H9 (cell line): ENCODE results near the gene FZD10. TPM values are rescaled to one million over a fixed set of nuclear protein-coding genes. Genes with fewer than 3 reads are reported as not detected.

Source experiments
- DNase-seq: peaks from one replicate; pipeline ENCODE4 v3.0.0-alpha.2; 2017
- H2AFZ ChIP-seq: one replicate; pipeline ENCODE4 v1.6.1; 2013; ENCODE audit warnings: mild to moderate bottlenecking, low read length, control low read depth, moderate library complexity
- H2AK5ac ChIP-seq: 2 replicates; pipeline ENCODE4 v1.6.1; 2013; ENCODE audit warnings: low read length, control low read depth, mixed read lengths; ENCODE audit not compliant: insufficient read length
- H2BK120ac ChIP-seq: one replicate; pipeline ENCODE4 v1.6.1; 2013; ENCODE audit warnings: low read depth, mild to moderate bottlenecking, low read length, control low read depth, inconsistent platforms; ENCODE audit not compliant: poor library complexity, severe bottlenecking
- H2BK12ac ChIP-seq: 2 replicates; pipeline ENCODE4 v1.6.1; 2013; ENCODE audit warnings: low read length, control low read depth, mixed read lengths, low read depth; ENCODE audit not compliant: insufficient read length
- H2BK15ac ChIP-seq: 2 replicates; pipeline ENCODE4 v1.6.1; 2013; ENCODE audit warnings: low read depth, low read length, control low read depth
- H2BK20ac ChIP-seq: one replicate; pipeline ENCODE4 v1.6.1; 2013; ENCODE audit warnings: low read depth, mild to moderate bottlenecking, low read length, control low read depth, inconsistent platforms; ENCODE audit not compliant: poor library complexity, severe bottlenecking
- H2BK5ac ChIP-seq: 2 replicates; pipeline ENCODE4 v1.6.1; 2013; ENCODE audit warnings: low read length, control low read depth, mixed read lengths; ENCODE audit not compliant: insufficient read length
- H3K14ac ChIP-seq: 2 replicates; pipeline ENCODE4 v1.6.1; 2013; ENCODE audit warnings: low read length, control low read depth; ENCODE audit not compliant: insufficient read depth
- H3K18ac ChIP-seq: 2 replicates; pipeline ENCODE4 v1.6.1; 2013; ENCODE audit warnings: low read depth, mild to moderate bottlenecking, mixed read lengths, low read length, control low read depth; ENCODE audit not compliant: insufficient read length
- H3K23ac ChIP-seq: 2 replicates; pipeline ENCODE4 v1.6.1; 2013; ENCODE audit warnings: low read length, control low read depth, mixed read lengths, low read depth; ENCODE audit not compliant: insufficient read length
- H3K23me2 ChIP-seq: 2 replicates; pipeline ENCODE4 v1.6.1; 2013; ENCODE audit warnings: low read depth, mild to moderate bottlenecking, mixed read lengths, low read length, control low read depth; ENCODE audit not compliant: insufficient read length, poor library complexity, severe bottlenecking
- H3K27ac ChIP-seq: 2 replicates; pipeline ENCODE4 v1.5.1; 2013; ENCODE audit warnings: low read length, control low read depth, mixed read lengths, low read depth; ENCODE audit not compliant: insufficient read length
- H3K27me3 ChIP-seq: 2 replicates; pipeline ENCODE4 v1.6.1; 2013; ENCODE audit warnings: low read length, control low read depth, inconsistent platforms; ENCODE audit not compliant: insufficient read depth
- H3K4ac ChIP-seq: 2 replicates; pipeline ENCODE4 v1.6.1; 2013; ENCODE audit warnings: low read depth, mild to moderate bottlenecking, control low read depth, inconsistent platforms, low read length, moderate library complexity
- H3K4me1 ChIP-seq: 2 replicates; pipeline ENCODE4 v1.6.1; 2013; ENCODE audit warnings: low read length, control low read depth, inconsistent platforms; ENCODE audit not compliant: insufficient read depth
- H3K4me2 ChIP-seq: 2 replicates; pipeline ENCODE4 v1.6.1; 2013; ENCODE audit warnings: low read length, control low read depth, mixed read lengths; ENCODE audit not compliant: insufficient read length, insufficient read depth
- H3K56ac ChIP-seq: 2 replicates; pipeline ENCODE4 v1.6.1; 2013; ENCODE audit warnings: low read depth, mild to moderate bottlenecking, mixed read lengths, low read length, control low read depth; ENCODE audit not compliant: insufficient read length
- H3K79me1 ChIP-seq: 2 replicates; pipeline ENCODE4 v1.6.1; 2013; ENCODE audit warnings: low read depth, mild to moderate bottlenecking, moderate library complexity, low read length, control low read depth, inconsistent platforms; ENCODE audit not compliant: insufficient read depth, poor library complexity, severe bottlenecking
- H3K79me2 ChIP-seq: 2 replicates; pipeline ENCODE4 v1.6.1; 2013; ENCODE audit warnings: low read length, control low read depth, inconsistent platforms; ENCODE audit not compliant: insufficient read depth
- H3K9ac ChIP-seq: 2 replicates; pipeline ENCODE4 v1.6.1; 2013; ENCODE audit warnings: low read length, control low read depth, mixed read lengths; ENCODE audit not compliant: insufficient read length; ENCODE audit errors: extremely low read depth
- H3K9me3 ChIP-seq: one replicate; pipeline ENCODE4 v1.6.1; 2013; ENCODE audit warnings: low read depth, low read length, inconsistent platforms; ENCODE audit not compliant: control insufficient read depth
- H3T11ph ChIP-seq: one replicate; pipeline ENCODE4 v1.6.1; 2013; ENCODE audit warnings: mild to moderate bottlenecking, low read length, control low read depth, inconsistent platforms
- H4K20me1 ChIP-seq: one replicate; pipeline ENCODE4 v1.6.1; 2013; ENCODE audit not compliant: control insufficient read depth, insufficient read length, insufficient read depth
- H4K5ac ChIP-seq: 2 replicates; pipeline ENCODE4 v1.6.1; 2013; ENCODE audit warnings: low read depth, mild to moderate bottlenecking, mixed read lengths, low read length, control low read depth; ENCODE audit not compliant: insufficient read length
- H4K8ac ChIP-seq: replicated peaks from 2 replicates; pipeline ENCODE4 v1.6.1; 2013; ENCODE audit warnings: low read length, control low read depth, mixed read lengths, low read depth; ENCODE audit not compliant: insufficient read length
- H4K91ac ChIP-seq: 2 replicates; pipeline ENCODE4 v1.6.1; 2013; ENCODE audit warnings: low read depth, mild to moderate bottlenecking, moderate library complexity, mixed read lengths, low read length, control low read depth; ENCODE audit not compliant: insufficient read length
- H3K27ac Mint-ChIP-seq, 3 experiments: 2 replicates in 2 of 3; 3 replicates in 1 of 3; pipeline ENCODE4 v1.8.0; 2020 to 2021; ENCODE audit warnings: mixed read lengths in 3 of 3, mild to moderate bottlenecking in 1 of 3, moderate library complexity in 1 of 3
- H3K27me3 Mint-ChIP-seq: 2 replicates; pipeline ENCODE4 v1.8.0; 2021; ENCODE audit warnings: low read depth, mild to moderate bottlenecking, moderate library complexity, mixed read lengths
- H3K36me3 Mint-ChIP-seq, 3 experiments: 2 replicates in 2 of 3; 3 replicates in 1 of 3; pipeline ENCODE4 v1.8.0; 2020 to 2021; ENCODE audit warnings: low read depth in 3 of 3, mixed read lengths in 3 of 3; ENCODE audit not compliant: insufficient read depth in 1 of 3
- H3K4me1 Mint-ChIP-seq, 2 experiments: 2 replicates each; pipeline ENCODE4 v1.8.0; 2020; ENCODE audit warnings: mixed read lengths in 2 of 2
- H3K4me3 Mint-ChIP-seq, 2 experiments: 2 replicates in 1 of 2; 3 replicates in 1 of 2; pipeline ENCODE4 v1.8.0; 2020 to 2021; ENCODE audit warnings: mild to moderate bottlenecking in 2 of 2, mixed read lengths in 2 of 2, moderate library complexity in 1 of 2
- H3K9me3 Mint-ChIP-seq, 2 experiments: 2 replicates in 1 of 2; 3 replicates in 1 of 2; pipeline ENCODE4 v1.8.0; 2020; ENCODE audit warnings: mild to moderate bottlenecking in 2 of 2, mixed read lengths in 2 of 2, moderate library complexity in 1 of 2
- WGBS: extraction: QIAGEN DNeasy Blood & Tissue Kit; methylation state at CpG from one replicate; pipeline ENCODE4 v1.1.7; 2013; ENCODE audit warnings: missing lambda C conversion rate, low lambda C conversion rate, mixed read lengths; ENCODE audit not compliant: insufficient read length; ENCODE audit errors: extremely low coverage; 5-methylcytosine and 5-hydroxymethylcytosine counted together
- total RNA-seq: library from RNA; stranded (reverse); gene quantifications from 2 replicates; pipeline ENCODE4 v1.2.1, GENCODE V29; 2021
- TF ChIP-seq, protein P1 (sequence below): fragments of 200-600 bp; sonication (generic); conservative IDR thresholded peaks from 3 replicates; pipeline ENCODE4 v1.8.0; 2021; ENCODE audit warnings: antibody characterized with exemption, mild to moderate bottlenecking

Gene FZD10
- total RNA-seq, 1 experiment from 2014 or later: 1.0 TPM

GRCh38 chr12:130195369-130195768, 33.1 kb downstream of the FZD10 start:
- no peaks in the 10 kb centered on the region for H3K9me3 ChIP-seq
- H4K8ac ChIP-seq: no peak overlapping the region
- no CpG with 5 or more reads among the region's 7 CpGs for WGBS
- H2BK12ac ChIP-seq: no peak overlapping the region
- no peak overlapping the region for H3K27ac Mint-ChIP-seq
- TF ChIP-seq, protein P1, sequence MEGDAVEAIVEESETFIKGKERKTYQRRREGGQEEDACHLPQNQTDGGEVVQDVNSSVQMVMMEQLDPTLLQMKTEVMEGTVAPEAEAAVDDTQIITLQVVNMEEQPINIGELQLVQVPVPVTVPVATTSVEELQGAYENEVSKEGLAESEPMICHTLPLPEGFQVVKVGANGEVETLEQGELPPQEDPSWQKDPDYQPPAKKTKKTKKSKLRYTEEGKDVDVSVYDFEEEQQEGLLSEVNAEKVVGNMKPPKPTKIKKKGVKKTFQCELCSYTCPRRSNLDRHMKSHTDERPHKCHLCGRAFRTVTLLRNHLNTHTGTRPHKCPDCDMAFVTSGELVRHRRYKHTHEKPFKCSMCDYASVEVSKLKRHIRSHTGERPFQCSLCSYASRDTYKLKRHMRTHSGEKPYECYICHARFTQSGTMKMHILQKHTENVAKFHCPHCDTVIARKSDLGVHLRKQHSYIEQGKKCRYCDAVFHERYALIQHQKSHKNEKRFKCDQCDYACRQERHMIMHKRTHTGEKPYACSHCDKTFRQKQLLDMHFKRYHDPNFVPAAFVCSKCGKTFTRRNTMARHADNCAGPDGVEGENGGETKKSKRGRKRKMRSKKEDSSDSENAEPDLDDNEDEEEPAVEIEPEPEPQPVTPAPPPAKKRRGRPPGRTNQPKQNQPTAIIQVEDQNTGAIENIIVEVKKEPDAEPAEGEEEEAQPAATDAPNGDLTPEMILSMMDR: no peak
- H3K79me1 ChIP-seq: no peaks in the 10 kb centered on the region
- no peak overlapping the region for H2BK5ac ChIP-seq
- H3K9me3 Mint-ChIP-seq: peaks cover 0 to 2% of the 10 kb centered on the region in 2 experiments; a peak in 2 of 5 replicates
- H3K23me2 ChIP-seq: peaks cover 3% of the 10 kb centered on the region
- no peaks in the 10 kb centered on the region for H3K27me3 ChIP-seq
- H3K4ac ChIP-seq: no peak overlapping the region
- no peak overlapping the region for H3K27ac ChIP-seq
- H3K4me1 Mint-ChIP-seq: peaks cover 7% of the 10 kb centered on the region in 2 experiments
- no peak for DNase-seq
- H2AK5ac ChIP-seq: no peak overlapping the region
- H3K14ac ChIP-seq: no peak overlapping the region
- no peak overlapping the region for H4K91ac ChIP-seq
- no peaks in the 10 kb centered on the region for H3K79me2 ChIP-seq
- no peak overlapping the region for H3K18ac ChIP-seq
- no peak overlapping the region for H2BK120ac ChIP-seq
- peaks cover 84% of the 10 kb centered on the region for H3K27me3 Mint-ChIP-seq
- H3K23ac ChIP-seq: no peak overlapping the region
- no peak overlapping the region for H3K4me3 Mint-ChIP-seq
- no peak overlapping the region for H4K5ac ChIP-seq
- no peak overlapping the region for H3T11ph ChIP-seq
- H4K20me1 ChIP-seq: no peaks in the 10 kb centered on the region
- no peak overlapping the region for H2BK20ac ChIP-seq
- no peak overlapping the region for H3K4me2 ChIP-seq
- H3K36me3 Mint-ChIP-seq: no peaks in the 10 kb centered on the region
- no peak overlapping the region for H3K9ac ChIP-seq
- no peak overlapping the region for H2AFZ ChIP-seq
- H2BK15ac ChIP-seq: no peak overlapping the region
- H3K56ac ChIP-seq: no peak overlapping the region
- H3K4me1 ChIP-seq: no peaks in the 10 kb centered on the region; the same call in 1 of the 2 replicates
